Smooth muscle cell (in vitro differentiated cells): ENCODE results near the gene SSTR4. TPM values are rescaled to one million over a fixed set of nuclear protein-coding genes. Genes with fewer than 3 reads are reported as not detected.

Experiments
- DNase-seq: peaks from one replicate; lab custom pipeline; 2025; ENCODE audit not compliant: unreplicated experiment; lab: John Stamatoyannopoulos, UW
- H2AFZ ChIP-seq: fragments of 200-600 bp; sonication (generic); 2 replicates; pipeline ENCODE4 v1.6.0; 2016; ENCODE audit warnings: antibody characterized with exemption, low read depth, mild to moderate bottlenecking
- H3F3A ChIP-seq: fragments of 200-600 bp; sonication (generic); 2 replicates; pipeline ENCODE4 v1.6.0; 2017; ENCODE audit warnings: antibody characterized with exemption, low read depth
- H3K27ac ChIP-seq: fragments of 200-600 bp; sonication (generic); 2 replicates; pipeline ENCODE4 v1.5.1; 2016; ENCODE audit warnings: low read depth, mild to moderate bottlenecking
- H3K27me3 ChIP-seq: fragments of 200-600 bp; sonication (generic); 2 replicates; pipeline ENCODE4 v1.6.1; 2016; ENCODE audit warnings: low read depth, mild to moderate bottlenecking
- H3K36me3 ChIP-seq: fragments of 200-600 bp; sonication (generic); 2 replicates; pipeline ENCODE4 v1.5.1; 2016; ENCODE audit warnings: low read depth
- H3K4me1 ChIP-seq: fragments of 200-600 bp; sonication (generic); 2 replicates; pipeline ENCODE4 v1.5.1; 2016; ENCODE audit warnings: low read depth
- H3K4me2 ChIP-seq: fragments of 200-600 bp; sonication (generic); 2 replicates; pipeline ENCODE4 v1.6.0; 2016; ENCODE audit warnings: mild to moderate bottlenecking
- H3K4me3 ChIP-seq: fragments of 200-600 bp; sonication (generic); 2 replicates; pipeline ENCODE4 v1.5.1; 2016; ENCODE audit warnings: mild to moderate bottlenecking
- H3K79me2 ChIP-seq: fragments of 200-600 bp; sonication (generic); 2 replicates; pipeline ENCODE4 v1.6.0; 2016; ENCODE audit warnings: low read depth, mild to moderate bottlenecking
- H3K9ac ChIP-seq: fragments of 200-600 bp; sonication (generic); 2 replicates; pipeline ENCODE4 v1.6.0; 2016; ENCODE audit warnings: low read depth
- H3K9me3 ChIP-seq: fragments of 200-600 bp; sonication (generic); replicated peaks from 2 replicates; pipeline ENCODE4 v1.5.1; 2016; ENCODE audit warnings: low read depth
- H4K20me1 ChIP-seq: fragments of 200-600 bp; sonication (generic); 2 replicates; pipeline ENCODE4 v1.6.0; 2016; ENCODE audit warnings: low read depth
- CTCF ChIP-seq: fragments of 200-600 bp; sonication (generic); IDR thresholded peaks from 2 replicates; pipeline ENCODE4 v1.5.1; 2017; ENCODE audit warnings: borderline replicate concordance, mild to moderate bottlenecking, antibody characterized with exemption; ENCODE audit not compliant: insufficient read depth, poor library complexity, severe bottlenecking
- WGBS: methylation state at CpG from one replicate; pipeline ENCODE4 v1.1.7; 2016; ENCODE audit warnings: low lambda C conversion rate; 5-methylcytosine and 5-hydroxymethylcytosine counted together
- polyA plus RNA-seq: library from polyadenylated mRNA; unstranded; fragments of >200 nt; fragmentation: Nextera tagmentation; extraction: Ambion mirVana; gene quantifications from 2 replicates; pipeline ENCODE4 v1.2.1, GENCODE V29; 2016
- total RNA-seq: library from RNA; depleted of rRNA; stranded (reverse); fragments of >200 nt; gene quantifications from 2 replicates; pipeline ENCODE4 v1.2.3, GENCODE V29; 2014

SSTR4 gene
- total and polyA plus RNA-seq, 2 experiments from 2014 or later: not detected

DNA sequence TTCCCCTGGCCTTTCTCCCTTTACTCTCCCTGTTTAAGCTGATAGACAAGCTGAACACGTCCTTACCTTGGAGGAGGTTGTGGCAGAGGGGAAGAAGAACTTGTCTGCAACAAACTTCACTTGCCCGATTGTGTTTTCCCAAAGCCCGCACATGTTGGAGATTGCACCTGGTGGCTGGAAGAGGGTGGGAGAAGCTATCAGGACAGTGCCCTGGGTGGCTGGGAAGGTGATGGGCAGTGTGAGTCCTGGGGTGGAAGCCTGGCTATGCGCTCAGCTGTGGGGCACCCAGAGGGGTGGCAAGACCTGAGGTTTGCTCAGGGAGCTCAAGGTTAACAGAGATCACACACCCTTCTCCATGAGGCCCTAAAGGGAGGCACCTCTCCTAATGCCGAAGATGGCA is 25.0 kb upstream of the SSTR4 start:
- Histone ChIP-seq H3K9me3 (no peaks in the 10 kb centered on the region), H3K27me3 (no peaks in the 10 kb centered on the region), H3K36me3 (no peaks in the 10 kb centered on the region), H3K4me3 (no peak overlapping the region), H3K27ac (no peak overlapping the region), H3K4me1 (no peaks in the 10 kb centered on the region), H3F3A (no peaks in the 10 kb centered on the region), H3K4me2 (no peak overlapping the region), H3K9ac (no peak overlapping the region), H3K79me2 (no peaks in the 10 kb centered on the region), H2AFZ (no peak overlapping the region), H4K20me1 (no peaks in the 10 kb centered on the region)
- WGBS: 92% methylated on average over 5 of the region's 5 CpGs
- DNase-seq: no peak
- TF ChIP-seq CTCF: no peak

DNA sequence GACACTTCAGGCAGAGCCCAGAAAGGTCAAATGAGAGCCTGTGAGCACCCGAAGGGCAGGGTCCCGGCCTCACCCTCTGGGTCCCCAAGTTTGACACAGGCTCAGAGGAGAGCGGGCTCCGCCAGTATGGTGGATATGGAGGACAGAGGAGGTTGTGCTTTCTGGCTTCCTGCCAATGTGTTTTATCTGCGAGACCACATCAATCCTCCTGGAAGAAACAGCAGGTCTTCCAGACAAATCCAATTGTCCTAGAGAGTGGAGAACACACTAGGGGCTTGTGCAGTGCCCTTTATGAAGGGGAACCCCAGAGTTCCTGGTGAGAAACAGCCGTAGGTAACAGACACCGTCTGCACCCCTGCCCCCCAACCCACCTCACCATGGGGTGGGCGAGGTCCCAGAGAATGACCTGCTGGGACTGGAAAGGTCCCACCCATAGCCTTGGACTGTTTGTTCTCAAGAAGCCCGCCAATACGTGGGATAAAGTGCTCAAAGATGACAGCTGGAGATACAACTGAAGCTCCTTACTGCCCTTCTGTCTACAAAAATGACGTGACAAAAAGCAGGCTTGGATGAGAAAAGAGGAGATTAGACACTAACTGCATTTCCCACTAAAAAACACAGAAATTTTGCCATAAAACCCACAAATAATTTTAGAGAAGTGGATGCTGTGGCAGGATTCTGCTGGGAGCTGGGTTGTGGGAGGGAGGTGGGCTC is 23.9 kb upstream of the SSTR4 start:
- H3K4me3 ChIP-seq: no peak overlapping the region
- H3K9me3 ChIP-seq: no peaks in the 10 kb centered on the region
- no peak for DNase-seq
- no peak overlapping the region for H3K27ac ChIP-seq
- no peaks in the 10 kb centered on the region for H3K36me3 ChIP-seq
- H3K4me2 ChIP-seq: no peak overlapping the region
- no peak overlapping the region for H2AFZ ChIP-seq
- H3K27me3 ChIP-seq: no peaks in the 10 kb centered on the region
- H3K4me1 ChIP-seq: no peaks in the 10 kb centered on the region
- TF ChIP-seq CTCF: no peak
- 73% methylated on average over 11 of the region's 11 CpGs for WGBS
- H4K20me1 ChIP-seq: no peaks in the 10 kb centered on the region
- H3K79me2 ChIP-seq: no peaks in the 10 kb centered on the region
- no peak overlapping the region for H3K9ac ChIP-seq
- no peaks in the 10 kb centered on the region for H3F3A ChIP-seq

DNA sequence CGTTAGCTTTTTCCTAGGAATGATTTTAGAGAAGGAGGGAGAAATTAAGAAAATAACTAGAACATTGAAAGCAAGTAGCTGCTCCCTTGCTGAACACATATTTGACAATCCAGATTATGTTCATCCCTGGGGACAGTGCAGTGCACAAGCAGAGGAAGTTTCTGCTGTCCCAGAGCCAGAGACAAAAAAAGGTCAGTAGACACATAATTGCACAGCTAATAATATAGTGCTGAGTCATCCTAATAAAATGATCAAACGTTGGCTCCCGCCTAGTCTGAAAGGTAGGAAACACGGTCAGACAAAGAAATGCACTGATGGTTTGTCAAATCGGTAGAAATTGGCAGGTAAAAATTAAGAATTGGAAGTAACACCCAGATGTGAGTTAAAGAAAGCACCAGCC is 21.7 kb upstream of the SSTR4 start:
- Histone ChIP-seq H3K27me3 (no peaks in the 10 kb centered on the region), H3K4me2 (no peak overlapping the region), H3K79me2 (no peaks in the 10 kb centered on the region), H3K9me3 (no peaks in the 10 kb centered on the region), H3K36me3 (no peaks in the 10 kb centered on the region), H3K4me3 (no peak overlapping the region), H3K4me1 (no peaks in the 10 kb centered on the region), H3F3A (no peaks in the 10 kb centered on the region), H4K20me1 (no peaks in the 10 kb centered on the region), H2AFZ (no peak overlapping the region), H3K27ac (no peak overlapping the region), H3K9ac (no peak overlapping the region)
- no peak for TF ChIP-seq CTCF
- no peak for DNase-seq
- 64% methylated on average over 5 of the region's 5 CpGs for WGBS

GRCh38 chr20:23017516-23017915 is 17.6 kb upstream of the SSTR4 start:
- WGBS: 72% methylated on average over 2 of the region's 2 CpGs
- TF ChIP-seq CTCF: no peak
- H3K27ac ChIP-seq: no peak overlapping the region

More at GRCh38 chr20:23017516-23017915, 17.6 kb upstream of the SSTR4 start:
- Histone ChIP-seq H3K9ac (no peak overlapping the region), H3K9me3 (no peaks in the 10 kb centered on the region), H4K20me1 (no peaks in the 10 kb centered on the region), H3K36me3 (no peaks in the 10 kb centered on the region), H3K27me3 (no peaks in the 10 kb centered on the region), H3K79me2 (no peaks in the 10 kb centered on the region), H3K4me3 (no peak overlapping the region), H3K4me1 (no peaks in the 10 kb centered on the region), H3K4me2 (no peak overlapping the region), H3F3A (no peaks in the 10 kb centered on the region), H2AFZ (no peak overlapping the region)
- DNase-seq: no peak
